T-helper 1 cell (primary cell): ENCODE data around the gene ANKRA2.
"Not testable (repeated sequence)": the region's sequence is repeated elsewhere in the genome, so short reads cannot be mapped to it uniquely, and the experiment has no call there.

Experiments
- DNase-seq, 5 donors: peaks; one replicate each; pipeline ENCODE4 v3.0.0-alpha.2; 2012 to 2020

The ANKRA2 gene

DNA sequence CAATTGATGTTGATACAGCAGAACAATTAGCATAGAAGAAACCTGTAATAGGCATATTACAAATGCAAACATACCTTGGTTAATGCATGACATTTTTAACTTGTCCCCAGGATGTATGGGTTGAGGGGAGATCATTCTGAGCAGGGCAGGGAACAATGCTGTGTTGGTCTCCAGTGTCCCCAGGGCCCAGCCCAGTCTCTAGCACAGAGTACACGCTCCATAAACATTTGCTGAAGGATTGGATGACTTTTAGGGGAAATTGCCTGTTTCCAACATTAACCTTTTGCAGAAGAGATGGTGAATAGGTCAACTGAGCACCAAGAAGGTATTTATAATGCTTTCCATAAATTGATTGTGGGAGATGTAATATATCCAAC lies 20.0 kb downstream of the ANKRA2 start:
- DNase-seq, result no peak

- no peak for DNase-seq
Observed at GRCh38 chr5:73544429-73545402, 20.7 kb downstream of the ANKRA2 start.

- no peak for DNase-seq
Observed at GRCh38 chr5:73542020-73542419, 23.4 kb downstream of the ANKRA2 start.

DNA sequence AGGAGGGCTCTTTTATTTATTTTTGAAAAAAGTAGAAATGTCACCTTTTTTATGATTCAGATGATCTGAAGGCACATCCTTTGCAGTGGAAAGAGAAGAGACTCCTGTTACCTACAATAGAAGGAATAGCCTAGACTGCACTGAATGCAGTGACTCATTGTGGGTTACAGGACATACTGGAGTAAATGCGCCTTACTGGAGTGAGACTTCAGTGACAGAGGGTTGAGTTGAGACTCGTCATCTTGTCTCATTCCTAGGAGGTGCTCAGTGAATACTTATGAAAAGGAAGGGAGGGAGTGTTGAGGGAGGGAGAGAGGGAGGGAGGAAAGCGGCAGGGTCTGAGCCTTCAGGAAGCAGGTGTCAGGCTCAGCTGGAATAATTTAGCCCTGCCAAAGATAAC lies 25.2 kb downstream of the ANKRA2 start:
- DNase-seq, result no peak

- DNase-seq, result no peak
Observed at GRCh38 chr5:73539730-73540129, 25.7 kb downstream of the ANKRA2 start.

DNA sequence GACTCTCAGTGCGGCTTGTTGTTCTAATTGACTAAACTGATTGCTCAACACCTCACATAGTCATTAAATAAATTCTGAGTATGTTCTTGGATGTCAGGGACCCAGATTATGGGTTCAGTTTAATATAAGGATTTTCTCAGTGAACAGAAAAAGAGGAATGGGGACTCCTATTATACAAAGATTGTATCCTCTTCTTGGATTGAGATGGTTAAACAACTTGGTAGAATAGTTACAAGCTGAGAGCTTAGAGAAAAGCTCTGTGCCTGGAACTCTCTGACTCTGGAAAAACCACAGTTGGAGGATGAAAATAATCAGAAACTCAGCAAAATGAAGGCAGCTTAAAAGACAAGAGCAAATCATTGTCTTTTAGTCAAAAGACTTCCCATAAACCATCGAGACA lies 30.5 kb downstream of the ANKRA2 start:
- DNase-seq, result no peak

GRCh38 chr5:73534011-73534644 lies 31.3 kb downstream of the ANKRA2 start:
- no peak for DNase-seq

DNA sequence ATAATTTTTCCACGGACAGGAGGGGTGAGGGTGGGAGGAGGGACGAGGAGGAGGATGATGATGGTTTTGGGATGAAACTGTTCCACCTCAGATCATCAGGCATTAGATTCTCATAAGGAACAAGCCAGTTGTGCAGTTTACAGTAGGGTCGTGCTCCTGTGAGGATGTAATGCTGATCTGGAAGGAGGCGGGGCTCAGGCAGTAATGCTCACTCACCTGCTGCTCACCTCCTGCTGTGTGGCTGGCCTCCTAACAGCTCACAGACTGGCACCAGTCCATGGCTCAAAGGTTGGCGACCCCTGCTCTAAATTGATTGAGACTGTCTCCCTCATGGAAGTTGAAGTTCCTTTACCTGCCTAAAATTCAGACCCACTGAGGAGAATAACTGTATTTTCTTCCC lies 33.2 kb downstream of the ANKRA2 start:
- no peak for DNase-seq

DNA sequence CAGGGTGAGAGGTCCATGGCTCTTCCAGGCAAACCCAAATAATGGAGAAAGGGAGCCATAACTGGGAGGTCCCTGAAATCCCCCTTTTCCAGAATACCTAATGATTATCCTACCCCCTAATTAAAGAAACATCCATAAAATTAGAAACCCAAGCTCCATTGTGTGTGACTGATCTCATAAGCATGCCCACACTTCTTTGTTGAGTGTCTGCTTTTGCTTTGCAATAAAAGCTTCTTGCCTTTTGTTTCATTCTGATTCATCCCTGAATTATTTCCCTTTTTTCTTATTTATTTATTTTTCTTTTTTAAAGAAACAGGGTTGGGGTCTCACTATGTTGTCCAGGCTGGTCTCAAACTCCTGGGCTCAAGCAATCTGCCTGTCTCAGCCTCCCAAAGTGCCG lies 34.1 kb downstream of the ANKRA2 start:
- no peak for DNase-seq

GRCh38 chr5:73529081-73529480 lies 36.4 kb downstream of the ANKRA2 start:
- DNase-seq, result no peak

GRCh38 chr5:73528248-73528647 lies 37.2 kb downstream of the ANKRA2 start:
- no peak for DNase-seq

DNA sequence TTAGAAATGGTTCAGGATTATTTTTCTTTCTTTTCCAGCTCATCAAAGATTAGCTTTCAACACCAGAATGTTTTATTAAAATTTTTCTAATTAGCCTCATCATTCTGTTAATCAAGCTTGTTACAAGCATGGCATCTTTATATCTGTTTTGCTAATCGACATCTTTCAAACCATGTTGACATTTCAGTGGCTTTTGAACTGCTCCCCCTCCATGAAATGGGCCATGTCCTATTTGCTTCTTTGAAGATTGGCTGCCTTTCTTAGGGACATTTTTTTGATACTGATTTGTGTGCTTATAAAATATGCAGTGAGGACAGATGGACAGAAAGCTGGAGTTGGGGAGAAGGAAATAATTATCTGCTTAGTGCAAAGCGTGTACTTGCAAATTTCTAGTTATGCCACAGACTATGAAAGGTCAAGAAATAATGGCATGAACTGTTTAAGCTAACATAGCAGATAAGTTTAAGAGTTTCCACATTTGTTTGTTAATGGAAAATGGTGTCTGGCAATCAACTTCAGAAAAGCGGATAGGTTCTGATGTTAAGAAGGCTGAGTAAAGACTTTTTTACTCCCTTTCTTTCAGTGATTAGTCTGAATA lies 39.7 kb downstream of the ANKRA2 start:
- DNase-seq, result no peak

DNA sequence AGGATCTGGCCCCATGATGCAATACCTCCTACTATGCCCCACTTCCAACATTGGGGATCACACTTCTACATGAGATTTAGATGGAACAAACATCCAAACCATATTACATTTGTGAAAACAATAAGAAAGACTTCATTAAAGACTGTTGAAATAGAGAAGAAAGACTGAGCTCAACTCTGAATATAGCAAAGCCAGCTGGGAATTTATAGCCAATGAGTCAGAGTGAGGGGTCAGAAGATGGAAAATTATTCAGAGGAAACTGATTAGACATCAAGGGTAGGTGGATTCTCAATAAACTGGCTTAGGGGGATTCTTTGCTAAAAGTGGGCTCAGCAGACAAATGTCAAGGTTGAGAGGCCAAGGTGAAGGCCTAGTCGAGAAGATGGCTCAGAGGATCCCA lies 41.6 kb downstream of the ANKRA2 start:
- no peak for DNase-seq

DNA sequence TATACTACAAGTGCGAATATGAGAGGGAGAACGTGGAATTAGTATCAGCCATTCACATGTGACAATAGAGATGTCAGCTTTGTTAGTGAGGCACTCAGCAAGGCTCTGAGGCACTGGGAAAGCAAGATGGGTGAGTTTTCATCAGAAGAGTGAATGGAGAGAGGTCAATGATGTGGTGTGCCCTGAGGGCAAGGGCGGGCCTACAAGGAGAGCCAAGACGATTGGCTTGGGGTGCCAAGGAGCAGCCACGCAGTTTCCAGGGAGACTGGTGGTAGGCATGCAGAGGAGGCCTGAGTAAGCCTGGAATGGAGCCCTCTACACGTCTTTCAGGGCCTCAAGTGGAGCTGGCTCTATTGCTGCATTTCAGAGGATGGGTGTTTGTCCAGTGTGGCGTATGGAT lies 42.5 kb downstream of the ANKRA2 start:
- DNase-seq, result no peak

DNA sequence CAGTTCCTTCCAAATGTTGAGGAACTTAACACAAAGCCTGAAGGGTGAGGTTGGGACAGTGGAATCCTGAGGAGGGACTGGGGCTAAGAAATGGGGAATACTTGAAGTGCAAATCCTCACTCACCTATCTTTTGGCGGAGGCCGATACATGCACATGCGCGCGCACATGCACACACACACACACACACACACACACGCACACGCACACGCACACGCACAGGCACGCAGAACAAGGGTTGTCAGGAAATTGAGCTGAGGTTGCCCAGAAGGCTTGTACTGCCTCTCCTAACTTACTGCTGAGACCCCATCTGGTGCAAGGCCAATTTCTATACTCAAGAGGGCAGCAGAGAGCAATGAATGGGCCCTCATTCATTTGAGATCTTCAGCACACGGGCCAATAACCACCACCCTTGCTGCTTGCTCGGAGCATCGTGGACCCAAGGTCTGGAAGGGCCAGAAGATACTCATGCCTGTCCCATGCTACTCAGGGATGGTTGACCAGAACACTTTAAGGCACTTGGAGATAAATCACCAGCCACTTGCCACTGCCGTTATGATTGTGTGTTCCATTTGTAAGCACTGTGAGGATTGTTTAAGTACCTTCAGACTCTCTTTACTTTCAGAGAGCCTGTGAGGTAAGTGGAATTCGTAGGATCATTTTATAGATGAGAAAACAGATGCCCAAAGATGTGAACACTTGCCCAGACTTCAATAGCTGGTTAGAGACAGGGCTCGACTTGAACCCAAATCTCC lies 45.7 kb downstream of the ANKRA2 start:
- DNase-seq, result peak; percentile 9 to 81 (median 45)

DNA sequence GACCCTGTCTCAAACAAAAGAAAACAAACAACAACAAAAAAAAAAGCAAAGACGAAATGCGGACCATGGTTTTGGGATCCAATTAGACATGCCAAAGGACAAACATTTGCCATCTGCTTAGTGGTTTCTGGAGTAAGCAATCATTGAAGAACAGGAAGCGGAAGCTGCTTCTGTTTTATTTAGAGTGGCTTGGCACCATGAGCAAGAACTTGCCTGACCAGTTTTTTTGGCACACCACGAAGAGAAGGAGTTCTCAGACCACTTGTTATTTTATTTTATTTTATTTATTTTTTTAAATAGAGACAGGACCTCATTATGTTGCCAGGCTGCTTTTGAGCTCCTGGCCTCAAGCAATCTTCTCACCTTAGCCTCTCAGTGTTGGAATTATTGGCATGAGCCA lies 50.2 kb downstream of the ANKRA2 start:
- DNase-seq, result no peak

DNA sequence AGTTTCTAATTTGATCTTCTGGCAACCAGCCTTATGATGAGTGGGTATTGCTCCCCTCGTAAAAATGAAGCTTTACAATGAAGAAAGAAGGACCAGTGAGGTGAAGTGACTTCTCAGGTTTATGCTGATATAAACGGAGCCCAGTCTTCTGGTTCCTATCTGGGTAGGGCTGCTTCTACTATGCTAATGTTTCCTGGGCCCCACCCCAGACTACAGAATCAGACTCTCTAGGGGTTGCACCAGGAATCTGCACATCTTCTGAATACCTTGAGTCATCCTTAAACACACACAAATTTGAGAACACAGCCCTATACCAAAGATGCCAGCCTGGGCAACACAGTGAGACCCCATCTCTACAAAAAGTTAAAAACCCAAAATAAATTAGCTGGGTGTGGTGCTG lies 51.0 kb downstream of the ANKRA2 start:
- DNase-seq, result no peak

DNA sequence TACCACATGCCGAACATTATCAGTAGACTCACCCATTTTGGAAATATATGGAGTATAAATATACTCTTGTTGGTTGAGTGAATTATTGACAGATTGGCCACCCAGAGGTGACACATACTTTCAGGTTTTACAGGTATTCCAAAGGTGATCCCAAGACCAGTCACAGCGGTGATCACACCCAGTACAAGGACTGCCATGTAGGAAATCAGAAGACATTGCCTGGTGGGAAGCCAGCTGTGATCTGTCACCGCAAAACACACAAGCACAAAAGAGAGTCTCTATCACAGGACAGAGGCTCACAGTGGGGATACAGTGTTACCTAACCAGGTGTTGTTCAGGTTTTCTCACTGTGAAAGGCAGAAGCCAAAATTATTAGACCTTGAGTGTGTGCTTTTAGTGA lies 51.4 kb downstream of the ANKRA2 start:
- DNase-seq, result no peak

GRCh38 chr5:73508521-73508920 lies 56.9 kb downstream of the ANKRA2 start:
- DNase-seq, result not testable (repeated sequence)

- no peak for DNase-seq
Observed at GRCh38 chr5:73507062-73507461, 58.4 kb downstream of the ANKRA2 start.

- DNase-seq, result no peak
Observed at GRCh38 chr5:73506459-73506955, 58.9 kb downstream of the ANKRA2 start.
